Activated effector memory CD4-positive, alpha-beta T cell treated with Interleukin-2 at 50 U/mL for 16 hours (primary cell): ENCODE data around the gene TMEM163.

Source experiments
- DNase-seq: peaks from one replicate; pipeline ENCODE4 v3.0.0-alpha.2; 2020

TMEM163 gene

DNA sequence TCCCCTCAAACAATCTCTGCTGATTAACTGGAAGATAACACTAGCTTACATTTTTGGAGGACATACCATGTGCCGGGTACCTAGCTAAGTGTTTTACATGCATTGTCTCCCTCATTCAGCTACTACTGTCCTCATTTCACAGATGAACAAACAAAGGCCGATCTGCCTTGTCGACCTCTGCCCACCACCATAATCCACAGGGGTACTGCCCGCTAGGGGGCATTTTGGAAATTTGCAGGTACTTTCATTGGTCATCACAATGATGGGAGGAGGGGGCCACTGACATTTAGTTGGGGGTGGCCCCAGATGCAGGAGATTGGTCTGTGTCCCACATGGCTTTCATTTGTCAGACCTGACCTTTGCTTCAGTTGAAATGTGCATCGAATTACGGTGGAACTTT, 3.9 kb upstream of the TMEM163 start:
- DNase-seq = no peak

DNA sequence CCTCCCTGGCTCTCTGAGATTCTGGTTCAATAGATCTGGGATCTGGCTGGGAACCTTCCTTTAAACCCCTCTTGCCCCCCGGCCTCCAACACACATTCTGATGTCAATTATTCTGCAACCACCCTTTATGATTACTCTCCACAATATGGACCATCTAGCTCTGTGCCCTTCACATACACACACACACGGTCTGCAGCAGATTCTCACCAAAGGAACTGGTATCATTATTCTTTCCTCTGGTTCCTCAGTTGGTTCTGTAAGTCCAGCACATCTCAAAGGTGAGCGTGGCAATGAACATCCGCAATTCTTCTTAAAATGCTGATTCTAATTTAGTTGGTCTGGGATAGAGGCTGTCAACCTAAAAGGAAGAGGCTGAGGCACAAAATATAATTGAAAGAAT, 2.8 kb upstream of the TMEM163 start:
- DNase-seq = no peak

DNA sequence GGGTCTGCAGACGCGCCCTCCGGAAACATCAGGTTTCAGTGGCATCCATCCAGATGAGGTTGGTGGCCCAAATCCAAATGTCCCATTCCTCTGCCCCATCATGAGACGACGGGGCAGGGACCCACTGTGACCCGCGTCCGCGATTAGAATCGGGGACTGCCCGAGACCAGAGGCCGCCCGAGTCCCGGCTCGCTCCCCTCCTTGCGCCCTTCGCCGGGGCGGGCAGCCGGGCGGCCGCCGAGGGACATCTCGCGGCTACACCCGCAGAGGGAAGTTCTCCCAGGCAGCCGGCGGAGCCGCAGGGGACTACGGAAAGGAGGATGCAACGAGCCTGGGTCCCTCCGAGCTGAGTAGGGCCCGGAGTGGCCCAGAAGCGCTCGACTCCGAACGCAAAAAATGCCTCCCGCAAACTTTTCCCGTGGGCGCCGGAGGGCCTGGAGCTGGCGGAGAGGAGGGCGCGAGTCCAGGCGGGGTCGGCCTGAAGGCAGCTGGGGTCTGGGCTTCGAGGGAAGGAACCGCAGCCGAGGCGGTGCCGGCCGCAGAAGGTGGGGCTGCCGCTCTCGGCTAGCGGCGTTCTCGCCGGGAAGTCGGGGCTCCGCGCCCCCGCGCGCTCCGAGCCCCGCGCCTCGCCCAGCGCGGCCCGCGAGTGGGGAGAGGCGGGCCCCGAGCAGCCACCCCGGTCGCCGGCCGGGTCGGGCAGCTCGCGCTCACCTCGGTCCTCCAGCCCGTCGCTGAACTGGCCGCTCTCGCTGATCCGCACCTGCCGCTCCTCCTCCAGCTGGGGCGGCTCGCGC, 580 bp downstream of the TMEM163 start:
- no peak for DNase-seq

DNA sequence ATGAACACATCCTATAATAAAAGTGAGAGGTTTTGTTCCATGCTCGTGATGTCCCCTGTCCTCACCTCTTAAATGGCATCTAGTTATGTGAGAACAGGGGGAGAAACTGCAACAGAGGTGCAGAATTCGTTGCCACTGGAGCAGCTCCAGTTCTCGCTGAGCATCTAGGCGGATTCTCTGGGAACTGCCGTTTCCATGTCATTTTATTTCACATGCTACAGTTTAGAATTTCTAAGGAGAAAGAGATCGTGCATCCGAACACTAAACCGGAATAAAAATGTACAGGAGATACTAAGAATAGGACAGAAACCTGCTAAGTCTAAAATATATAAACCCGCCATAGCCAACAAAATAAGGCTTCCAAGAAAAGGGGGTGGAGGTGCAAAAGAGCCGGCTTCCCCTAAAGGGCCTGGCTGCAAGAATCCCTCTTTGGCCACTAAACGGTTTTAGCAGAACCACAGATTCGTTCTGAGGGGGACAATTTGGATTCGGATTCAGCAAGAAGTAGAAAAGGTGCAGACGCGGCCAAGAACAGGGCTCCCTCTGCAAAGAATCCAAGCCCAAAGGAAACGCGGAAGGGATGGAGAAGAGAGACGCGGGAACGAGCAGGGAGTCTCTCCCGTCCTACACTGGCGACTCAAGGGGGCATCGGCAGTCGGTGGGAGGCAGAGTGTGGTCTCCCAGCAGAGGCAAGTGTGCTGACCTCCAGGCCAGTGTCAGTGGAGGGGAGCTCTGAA, 1.3 kb downstream of the TMEM163 start:
- DNase-seq = no peak

DNA sequence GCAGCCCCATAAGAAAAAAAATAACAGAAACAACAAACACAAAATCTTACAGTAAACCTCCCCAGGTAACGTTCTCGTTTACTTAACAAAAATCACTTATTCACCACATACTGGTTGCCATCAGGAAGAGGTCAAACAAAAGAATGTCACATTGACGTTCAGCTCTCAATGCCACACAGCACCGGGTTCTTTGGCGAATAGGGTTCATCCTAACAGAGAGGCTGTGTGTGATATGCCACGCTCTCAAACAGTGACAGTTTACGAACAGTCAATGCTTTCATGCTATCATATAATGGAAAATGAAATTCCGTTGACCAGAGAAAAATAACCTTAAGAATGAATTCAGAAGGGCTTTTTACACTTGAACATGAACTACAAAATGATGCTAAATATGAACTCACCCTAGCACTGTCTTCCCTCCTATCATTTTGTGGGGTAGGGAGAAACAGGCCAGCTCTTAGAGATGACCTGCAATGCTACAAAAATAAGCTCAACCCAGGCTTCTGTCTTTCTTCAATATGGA, 2.0 kb downstream of the TMEM163 start:
- DNase-seq = no peak

DNA sequence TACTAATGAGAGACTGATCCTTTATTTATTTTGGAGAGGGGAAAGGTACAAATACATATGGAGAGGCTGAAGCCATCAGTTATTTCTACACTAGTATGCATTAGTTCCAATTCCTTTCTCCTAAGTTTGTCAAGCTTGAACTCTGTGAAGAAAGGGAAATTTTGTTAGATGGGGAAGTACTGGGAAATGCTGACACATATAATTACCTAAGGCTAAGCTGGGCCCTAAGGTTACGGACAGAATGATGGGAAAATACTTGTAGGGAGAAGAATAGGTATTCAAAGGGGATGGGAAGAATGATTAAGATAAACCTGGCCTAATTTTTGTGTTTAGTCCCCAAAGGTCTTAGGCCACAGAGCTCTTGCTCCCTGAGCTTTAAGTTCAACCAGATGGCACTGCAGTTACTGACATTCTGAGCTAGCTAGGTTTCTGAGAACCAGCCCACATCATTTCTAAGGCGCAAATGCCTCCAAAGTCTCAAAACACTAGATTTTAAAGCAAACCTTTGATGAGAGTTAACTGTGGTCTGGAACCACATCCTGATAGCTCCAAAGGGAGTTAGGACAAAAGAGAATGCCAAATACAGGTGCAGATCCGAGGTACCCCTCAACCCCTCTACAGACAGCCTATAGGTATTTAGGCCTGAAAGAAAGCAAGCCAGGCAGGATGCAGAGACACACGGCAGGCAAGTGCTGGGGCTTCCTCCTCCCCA, 2.7 kb downstream of the TMEM163 start:
- no peak for DNase-seq

DNA sequence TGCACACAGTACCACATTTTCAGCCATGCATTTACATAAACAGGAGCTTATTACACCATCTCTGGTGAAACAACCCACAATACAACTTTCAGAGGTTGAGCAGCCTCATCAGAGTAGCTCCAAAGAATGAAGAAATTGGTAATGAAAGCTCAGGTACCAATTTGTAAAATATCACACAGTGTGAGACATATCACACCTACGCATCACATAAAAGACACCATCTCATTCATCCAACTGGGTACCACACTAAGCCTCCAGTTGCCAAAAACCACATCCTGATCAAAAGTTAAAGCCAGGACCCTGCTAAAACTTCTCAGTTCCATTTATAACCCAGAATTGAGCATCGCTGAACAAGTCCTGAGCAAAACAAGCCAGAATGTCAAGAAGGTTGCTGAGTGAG, 4.6 kb downstream of the TMEM163 start:
- no peak for DNase-seq

DNA sequence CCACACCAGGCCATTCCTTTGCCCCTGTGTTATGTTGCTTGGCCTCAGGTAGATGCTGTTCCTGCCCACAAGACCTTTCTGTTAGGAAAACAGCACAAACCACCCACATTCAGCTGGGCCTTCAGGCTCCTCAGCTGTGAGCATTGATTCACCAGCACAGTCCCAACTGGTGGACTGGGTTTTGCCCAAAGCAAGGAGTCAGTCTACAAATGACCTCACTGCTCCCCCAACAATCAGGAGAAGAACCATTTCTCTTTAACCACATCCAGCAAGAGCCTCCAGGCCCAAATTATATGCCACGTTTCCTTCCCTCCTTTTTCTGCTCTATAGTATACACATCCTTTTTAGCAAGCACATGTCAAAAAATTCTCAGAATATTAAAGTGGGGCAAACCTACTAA, 5.2 kb downstream of the TMEM163 start:
- DNase-seq = no peak

DNA sequence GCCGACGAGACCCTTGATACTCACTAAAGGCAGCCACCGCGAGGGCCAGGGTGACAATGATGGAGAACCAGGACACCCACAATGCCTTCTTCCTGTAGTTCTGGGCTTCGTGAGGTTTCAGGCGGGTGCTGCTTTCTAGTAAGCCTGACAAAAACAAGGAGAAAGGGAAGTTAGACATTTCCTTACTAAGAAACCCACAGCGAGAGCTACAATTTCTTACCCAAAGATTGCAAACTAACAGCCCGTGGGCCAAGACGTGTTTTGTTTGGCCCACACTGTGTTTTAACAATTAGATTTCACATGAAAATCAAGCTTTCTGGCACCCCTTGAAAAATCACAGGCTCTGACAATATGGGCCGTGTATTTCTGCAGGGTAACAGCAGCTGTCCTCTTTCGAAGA, 5.6 kb downstream of the TMEM163 start:
- DNase-seq = no peak

DNA sequence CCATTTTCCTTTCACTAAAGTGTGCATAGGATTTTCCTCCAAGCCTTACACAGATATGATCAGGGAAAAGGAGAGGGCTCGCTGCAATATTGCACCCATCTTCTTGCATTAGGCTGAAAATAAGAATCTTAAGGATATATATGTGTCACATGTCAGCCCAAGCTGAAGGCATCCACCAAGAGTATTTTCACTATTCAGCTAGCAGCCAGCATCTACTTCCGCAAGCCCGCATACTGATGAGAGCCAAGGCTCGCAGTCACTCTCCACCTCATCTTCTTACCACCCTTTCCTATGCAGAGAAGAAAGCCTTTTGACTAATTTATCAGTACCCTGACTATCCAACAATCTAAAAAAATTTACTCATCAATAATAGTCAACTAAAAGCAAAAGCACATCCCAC, 6.1 kb downstream of the TMEM163 start:
- no peak for DNase-seq

DNA sequence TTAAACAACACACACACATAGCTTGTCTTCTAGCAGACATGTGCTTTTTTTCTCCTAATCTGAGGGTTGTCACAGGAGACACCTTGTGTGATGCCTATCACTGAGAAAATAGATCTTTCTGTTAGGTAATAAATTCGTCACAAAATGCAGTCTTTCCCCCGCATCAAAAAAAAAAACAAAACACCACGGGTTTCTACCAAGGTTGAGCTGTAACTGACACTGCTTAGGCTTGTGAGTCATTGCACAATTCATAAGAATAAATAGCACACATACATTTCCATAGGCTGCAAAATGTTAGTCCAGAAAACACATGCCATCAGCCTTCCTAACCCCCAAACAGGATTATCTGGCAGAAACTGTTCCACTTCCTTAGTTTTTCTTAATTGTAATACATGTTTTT, 6.5 kb downstream of the TMEM163 start:
- DNase-seq = no peak

DNA sequence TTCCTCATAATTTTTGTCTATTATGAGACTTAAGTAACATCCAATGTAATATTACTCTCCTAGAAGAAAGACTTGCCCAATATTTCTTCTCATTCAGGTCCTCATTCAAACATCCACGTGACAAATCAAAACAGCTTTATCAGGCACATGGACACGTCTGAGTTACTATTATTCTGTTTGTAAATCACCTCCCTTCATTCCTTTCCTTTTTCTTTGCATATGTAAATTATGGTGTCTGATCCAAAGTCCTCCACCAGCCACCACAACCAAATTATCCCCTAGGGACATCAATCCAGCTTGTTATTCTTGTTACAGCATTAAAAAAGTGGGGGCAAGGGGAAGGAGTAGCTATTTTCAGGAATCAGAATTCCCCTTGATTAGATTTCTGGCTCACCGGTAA, 7.1 kb downstream of the TMEM163 start:
- DNase-seq = no peak

DNA sequence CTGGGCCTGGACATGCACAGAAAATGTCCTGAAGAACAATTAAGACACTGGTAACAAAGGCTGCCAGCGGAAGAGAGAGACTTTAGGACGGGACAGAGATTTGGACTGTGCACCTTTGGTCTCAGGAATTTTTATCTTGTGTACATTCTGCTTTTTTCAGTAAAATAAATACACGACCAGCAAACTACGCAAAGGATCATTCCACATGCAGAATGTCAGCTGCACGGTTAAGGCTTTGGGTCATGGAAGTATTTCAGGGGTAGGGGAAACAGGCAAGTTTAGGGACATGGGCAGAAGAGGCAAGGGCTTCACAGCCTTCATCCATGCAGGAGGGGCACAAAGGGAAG, 11.5 kb downstream of the TMEM163 start:
- DNase-seq = no peak

DNA sequence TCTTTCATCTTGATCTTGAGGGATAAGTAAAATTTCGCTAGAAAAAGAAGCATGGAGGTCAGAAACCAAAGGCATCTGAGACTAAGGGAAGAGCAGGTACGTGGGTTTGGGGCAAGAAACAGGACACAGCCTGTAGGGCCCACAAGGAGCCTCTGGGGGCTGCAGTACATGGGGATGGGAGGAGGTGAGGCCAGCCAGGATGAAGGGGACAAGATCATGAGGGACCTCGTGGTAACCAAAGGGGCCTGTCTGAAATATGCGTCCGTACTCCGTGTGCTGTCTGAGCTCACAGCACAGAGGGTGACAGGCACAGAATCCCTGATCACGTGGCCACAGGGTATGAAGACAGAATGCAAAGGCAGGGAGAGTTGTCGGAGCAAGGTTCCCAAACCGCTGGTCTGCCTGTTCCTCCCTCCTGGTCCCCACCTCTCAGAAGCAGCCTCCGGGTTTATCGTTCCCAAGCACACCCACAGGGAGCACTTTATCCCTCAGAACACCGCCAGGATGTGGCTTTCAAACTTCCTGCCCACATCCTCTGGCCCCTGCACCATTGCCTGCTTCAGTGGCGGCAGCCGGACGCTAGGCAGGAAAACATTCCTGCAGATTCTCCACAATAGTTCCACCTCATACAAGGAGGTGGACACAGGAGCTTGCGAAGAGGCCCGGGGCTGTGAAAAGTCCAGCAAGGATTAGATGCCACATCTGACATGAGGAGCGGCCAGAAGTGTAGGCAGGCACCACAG, 12.0 kb downstream of the TMEM163 start:
- no peak for DNase-seq

DNA sequence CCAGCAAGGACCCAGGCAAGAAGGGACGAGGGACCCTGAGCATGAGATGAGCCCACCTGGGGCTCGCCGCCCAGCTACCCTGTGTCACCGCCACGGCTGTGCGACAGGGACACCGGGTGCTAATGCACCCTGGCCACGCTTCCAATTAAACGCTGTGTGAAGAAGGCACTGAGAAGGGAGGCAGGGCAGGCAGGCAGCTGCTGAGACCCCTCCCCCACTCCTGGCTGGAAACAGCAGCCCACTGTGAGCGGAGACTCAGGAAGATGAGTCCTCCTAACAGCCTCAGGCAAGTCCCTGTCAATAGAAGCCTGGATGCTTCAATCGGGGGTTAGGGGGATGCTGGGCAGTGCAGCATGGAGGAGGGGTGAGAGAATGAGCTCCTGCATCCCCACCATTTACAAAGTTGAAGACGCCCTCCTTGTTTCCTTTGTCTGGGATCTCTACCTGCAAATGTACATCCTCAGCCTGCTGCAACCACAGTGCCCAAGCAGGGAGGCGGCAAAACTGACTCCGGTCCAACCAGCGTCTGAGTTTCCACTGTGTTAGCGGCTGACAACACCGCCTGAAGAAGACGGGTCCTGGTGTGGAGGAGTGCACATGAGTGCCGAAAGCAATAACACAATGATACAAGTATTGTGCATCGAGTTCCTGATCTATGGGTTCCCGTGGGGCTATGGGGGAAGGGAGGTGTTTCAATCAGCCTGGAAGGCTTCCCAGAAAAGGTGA, 12.8 kb downstream of the TMEM163 start:
- no peak for DNase-seq

DNA sequence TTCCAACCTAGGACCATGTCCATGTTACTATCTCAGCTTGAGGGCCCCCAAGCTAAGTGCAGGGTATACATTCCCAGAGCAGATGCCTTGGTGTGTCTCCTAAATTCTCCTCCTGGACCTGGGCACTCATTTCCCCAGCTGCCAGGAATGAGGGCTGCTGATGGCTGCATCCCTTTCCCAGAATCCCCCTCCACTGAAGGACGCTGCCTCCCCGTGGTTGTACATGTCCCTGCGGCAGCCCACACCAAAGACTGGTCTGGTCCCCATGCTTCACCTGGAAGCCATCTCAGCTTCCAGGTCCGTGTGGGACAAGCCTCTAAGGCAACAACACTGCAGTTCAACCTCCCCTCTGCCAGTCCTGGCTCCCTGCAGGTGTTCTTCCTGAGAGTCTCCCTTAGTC, 14.6 kb downstream of the TMEM163 start:
- DNase-seq = no peak

DNA sequence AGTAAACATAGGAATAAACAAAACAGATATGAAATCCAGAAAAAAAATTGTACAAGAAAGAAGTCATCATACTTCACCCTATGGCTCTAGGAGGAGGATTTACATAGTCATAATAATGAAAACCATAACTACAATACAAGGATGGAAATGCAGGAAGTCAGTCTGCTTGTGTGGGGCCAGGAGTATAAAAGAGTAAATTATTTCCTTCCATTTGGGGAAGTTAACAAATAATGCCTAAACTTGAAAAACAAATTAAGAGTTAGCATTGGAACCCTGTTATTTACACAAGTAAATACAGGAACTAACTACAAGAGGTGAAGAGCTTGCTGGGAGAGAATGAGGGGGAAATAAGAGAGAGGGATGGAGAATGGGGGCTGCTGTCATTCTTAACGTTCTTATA, 15.4 kb downstream of the TMEM163 start:
- DNase-seq = no peak

DNA sequence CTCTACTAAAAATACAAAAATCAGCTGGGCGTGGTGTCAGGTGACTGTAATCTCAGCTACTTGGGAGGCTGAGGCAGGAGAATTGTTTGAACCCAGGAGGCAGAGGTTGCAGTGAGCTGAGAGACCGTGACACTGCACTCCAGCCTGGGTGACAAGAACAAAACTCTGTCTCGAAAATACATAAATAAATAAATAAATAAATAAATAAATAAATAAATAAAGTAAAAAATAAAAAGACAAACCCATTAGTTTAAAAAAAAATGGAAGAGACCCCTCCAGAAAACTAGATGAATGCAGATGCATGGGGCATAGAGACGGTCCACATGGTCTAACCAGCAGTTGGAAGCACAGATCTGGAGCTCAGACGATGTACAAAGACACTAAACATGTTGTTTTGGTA, 18.1 kb downstream of the TMEM163 start:
- DNase-seq = no peak

DNA sequence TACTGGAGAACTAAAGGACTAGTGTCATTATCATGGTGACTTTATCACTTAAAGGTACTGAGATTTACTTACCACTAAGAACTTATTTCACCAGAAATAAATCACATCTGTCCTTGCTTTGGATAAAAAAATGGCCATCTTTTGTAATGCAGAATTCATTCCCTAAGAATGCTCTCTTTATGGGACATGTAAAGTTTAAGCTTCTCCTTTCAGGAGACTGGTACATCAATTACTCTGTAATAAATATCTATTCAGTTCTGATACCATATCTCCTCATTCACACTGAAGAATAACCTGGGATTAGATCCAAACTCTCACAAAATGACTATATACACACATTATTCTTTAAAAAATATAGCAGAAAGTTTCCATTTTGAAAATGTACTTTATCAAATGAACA, 24.4 kb downstream of the TMEM163 start:
- DNase-seq = no peak

DNA sequence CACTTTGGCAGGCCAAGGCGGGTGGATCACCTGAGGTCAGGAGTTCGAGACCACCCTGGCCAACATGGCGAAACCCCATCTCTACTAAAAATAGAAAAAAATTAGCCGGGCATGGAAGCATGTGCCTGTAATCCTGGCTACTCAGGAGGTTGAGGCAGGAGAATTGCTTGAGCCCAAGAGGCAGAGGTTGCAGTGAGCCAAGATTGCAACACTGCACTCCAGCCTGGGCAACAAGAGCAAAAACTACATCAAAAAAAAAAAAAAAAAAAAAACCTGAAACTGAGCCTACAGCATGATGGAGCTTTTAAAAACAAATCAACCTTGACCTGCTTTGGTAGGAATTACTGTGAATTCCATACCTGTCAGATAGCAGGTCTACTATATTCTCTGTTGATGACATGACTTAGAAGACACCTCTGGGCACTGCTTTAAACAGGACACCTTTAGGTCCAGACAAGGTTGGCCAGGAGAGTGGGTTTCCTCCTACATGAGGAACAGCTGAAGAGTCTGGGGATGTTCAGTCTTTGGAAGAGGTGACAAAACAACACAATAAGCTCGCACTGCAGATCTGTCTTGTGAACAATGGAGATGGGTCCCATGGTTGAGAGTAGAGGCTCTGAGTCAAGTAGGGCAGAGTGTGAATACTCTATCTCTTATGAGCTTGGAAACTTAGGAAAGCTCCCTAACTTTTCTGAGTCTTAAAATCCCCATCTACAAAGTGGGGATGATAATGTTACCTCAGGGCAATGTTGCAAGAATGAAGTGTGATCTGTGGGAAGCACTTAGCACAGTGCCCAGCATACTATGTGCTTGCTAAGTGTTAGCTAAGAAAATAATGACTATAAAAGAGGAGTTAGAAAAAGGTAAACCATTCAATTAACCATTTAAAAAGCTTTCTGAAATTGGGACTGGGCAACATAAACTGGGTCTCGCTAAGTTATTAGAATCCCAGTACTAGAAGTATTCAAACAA, 25.2 kb downstream of the TMEM163 start:
- DNase-seq = no peak

DNA sequence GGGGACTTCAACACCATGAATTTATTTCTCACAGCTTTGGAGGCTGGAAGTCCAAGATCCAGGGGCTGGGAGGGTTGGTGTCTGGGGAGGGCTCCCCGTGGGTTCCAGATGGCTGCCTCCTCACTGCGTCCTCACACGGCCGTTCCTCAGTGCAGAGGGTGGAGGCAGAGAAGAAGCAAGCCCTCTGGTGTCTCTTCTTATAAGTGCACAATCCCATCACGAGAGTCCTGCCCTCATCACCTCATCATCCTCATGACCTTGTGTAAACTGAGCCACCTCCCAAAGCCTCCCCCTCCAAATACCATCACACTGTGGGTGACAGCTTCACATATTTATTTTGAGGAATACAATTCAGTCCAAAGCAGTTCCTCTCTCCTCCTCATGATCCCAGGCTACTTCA, 26.3 kb downstream of the TMEM163 start:
- DNase-seq = no peak
